Measurements from ENCODE around the gene TANC1.

Gene TANC1

DNA sequence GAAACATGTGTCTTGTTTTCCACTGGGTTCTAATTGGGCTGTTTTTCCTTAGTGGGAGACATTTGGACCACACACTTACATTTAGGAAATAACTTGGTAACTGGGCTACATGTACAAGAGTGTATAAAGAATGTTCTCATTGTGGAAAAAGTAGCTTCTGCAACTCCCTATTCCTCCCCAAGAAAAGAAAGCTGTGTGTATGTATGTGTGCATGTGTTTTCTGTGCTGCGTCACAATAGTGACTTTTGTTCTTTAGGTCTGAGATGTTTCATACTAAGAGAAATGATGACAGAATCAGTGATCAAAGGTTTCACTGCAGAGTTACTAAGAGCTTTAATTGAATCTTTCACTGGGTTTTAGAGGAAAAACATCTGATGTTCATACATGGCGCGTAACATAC lies 82.7 kb downstream of the TANC1 start:
- Mint-ChIP-seq H3K4me1 (peaks cover 86% of the 10 kb centered on the region), H3K27ac (no peak overlapping the region), H3K36me3 (ENCODE audit: low read depth) (peaks cover 37% of the 10 kb centered on the region), H3K4me3 (no peak overlapping the region), H3K27me3 (ENCODE audit: low read depth, poor library complexity) (peaks cover 3% of the 10 kb centered on the region), H3K9me3 (no peaks in the 10 kb centered on the region)
- TF ChIP-seq, protein P1, sequence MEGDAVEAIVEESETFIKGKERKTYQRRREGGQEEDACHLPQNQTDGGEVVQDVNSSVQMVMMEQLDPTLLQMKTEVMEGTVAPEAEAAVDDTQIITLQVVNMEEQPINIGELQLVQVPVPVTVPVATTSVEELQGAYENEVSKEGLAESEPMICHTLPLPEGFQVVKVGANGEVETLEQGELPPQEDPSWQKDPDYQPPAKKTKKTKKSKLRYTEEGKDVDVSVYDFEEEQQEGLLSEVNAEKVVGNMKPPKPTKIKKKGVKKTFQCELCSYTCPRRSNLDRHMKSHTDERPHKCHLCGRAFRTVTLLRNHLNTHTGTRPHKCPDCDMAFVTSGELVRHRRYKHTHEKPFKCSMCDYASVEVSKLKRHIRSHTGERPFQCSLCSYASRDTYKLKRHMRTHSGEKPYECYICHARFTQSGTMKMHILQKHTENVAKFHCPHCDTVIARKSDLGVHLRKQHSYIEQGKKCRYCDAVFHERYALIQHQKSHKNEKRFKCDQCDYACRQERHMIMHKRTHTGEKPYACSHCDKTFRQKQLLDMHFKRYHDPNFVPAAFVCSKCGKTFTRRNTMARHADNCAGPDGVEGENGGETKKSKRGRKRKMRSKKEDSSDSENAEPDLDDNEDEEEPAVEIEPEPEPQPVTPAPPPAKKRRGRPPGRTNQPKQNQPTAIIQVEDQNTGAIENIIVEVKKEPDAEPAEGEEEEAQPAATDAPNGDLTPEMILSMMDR (IDR thresholded peaks at IDR 0.05): no peak
- no peak for DNase-seq

DNA sequence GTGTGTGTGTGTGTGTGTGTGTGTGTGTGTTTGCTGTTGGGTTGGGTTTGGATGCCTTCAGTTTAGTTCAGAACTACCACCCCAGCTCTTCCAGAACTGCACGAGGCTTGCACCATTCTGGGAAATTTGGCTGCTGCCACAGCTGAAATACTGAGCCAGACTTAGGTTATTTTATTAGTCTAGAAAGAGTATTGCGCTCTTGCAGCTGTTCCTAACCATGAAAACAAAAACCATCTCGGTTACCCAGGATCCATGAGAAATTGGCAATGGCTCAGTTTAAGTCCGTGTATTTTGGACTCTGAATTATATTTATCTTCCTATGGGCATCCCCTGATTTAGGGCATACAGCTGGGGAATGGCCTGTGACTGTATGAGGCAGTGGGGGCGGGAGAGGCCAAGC lies 83.2 kb downstream of the TANC1 start:
- Mint-ChIP-seq H3K4me1 (peaks cover 81% of the 10 kb centered on the region), H3K36me3 (ENCODE audit: low read depth) (peaks cover 37% of the 10 kb centered on the region), H3K4me3 (no peak overlapping the region), H3K9me3 (no peaks in the 10 kb centered on the region), H3K27me3 (ENCODE audit: low read depth, poor library complexity) (peaks cover 3% of the 10 kb centered on the region), H3K27ac (peak overlapping the region; percentile 31)
- DNase-seq: no peak
- TF ChIP-seq, protein P1 (IDR thresholded peaks at IDR 0.05): no peak

DNA sequence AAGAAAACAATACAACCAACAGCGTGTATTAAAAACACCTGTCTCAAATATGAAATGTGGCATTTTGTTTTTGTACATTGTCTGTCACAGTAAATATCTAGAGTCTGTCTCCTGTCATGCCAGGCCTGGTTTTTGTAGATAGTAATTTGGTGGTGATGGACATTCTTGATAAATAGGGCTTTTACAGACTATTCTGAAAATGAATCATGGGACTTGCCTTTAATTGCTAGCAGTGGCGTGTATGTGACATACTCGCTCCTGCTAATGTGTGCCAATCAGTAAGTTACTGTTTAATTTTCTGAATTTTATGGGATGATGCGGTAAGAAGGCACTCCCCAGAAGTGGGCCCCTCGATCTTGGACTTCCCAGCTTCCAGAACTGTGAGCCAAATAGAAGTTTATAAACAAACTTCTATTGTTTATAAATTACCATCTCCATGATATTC lies 83.7 kb downstream of the TANC1 start:
- peaks cover 3% of the 10 kb centered on the region for H3K27me3 Mint-ChIP-seq (ENCODE audit: low read depth, poor library complexity)
- H3K36me3 Mint-ChIP-seq (ENCODE audit: low read depth): peaks cover 35% of the 10 kb centered on the region
- H3K4me1 Mint-ChIP-seq: peaks cover 77% of the 10 kb centered on the region
- H3K4me3 Mint-ChIP-seq: no peak overlapping the region
- H3K27ac Mint-ChIP-seq: peak overlapping the region; percentile 31
- no peak for DNase-seq
- TF ChIP-seq, protein P1 (IDR thresholded peaks at IDR 0.05): no peak
- no peaks in the 10 kb centered on the region for H3K9me3 Mint-ChIP-seq

DNA sequence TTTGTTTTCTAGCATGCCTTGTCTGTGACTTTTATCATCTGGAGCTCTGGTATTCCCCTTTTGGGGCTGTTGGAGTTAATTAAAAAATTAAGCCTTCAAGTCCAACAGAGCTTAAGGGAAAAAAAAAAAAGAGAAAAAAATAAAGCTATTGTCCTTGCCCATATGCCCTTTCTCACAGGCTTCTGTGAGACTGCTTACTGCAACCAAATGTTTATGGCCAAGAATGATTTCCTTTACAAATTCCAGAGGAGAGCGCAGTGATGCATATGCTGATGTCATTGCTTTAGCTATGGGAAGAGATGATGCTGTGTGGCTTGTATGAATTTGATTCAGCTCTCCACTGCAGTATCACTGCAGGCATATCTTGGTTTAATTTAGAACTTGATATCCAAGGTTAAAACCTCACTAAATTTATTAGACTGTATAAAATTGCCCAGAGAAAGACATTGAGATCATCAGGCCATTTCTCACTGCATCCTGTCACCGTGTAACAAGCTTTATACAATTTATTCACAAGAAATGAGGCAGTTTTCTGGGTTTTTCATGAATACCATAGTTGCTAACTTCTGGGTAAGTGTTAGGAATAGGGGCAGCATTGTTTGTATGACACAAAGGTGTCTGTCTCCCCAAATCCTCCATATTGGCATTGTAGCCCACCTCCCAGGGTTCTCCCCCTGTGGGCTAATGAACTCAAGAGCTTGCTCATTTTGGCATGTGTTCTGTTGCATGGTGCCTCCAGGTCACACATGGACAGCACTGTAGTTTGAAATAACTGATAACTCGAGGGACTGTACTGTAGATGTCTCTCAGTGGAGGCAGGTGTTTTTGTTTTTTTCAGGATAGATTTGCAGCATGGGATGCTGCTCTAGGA lies 85.0 kb downstream of the TANC1 start:
- Mint-ChIP-seq H3K9me3 (no peaks in the 10 kb centered on the region), H3K4me1 (peaks cover 77% of the 10 kb centered on the region), H3K27ac (no peak overlapping the region), H3K4me3 (no peak overlapping the region), H3K36me3 (ENCODE audit: low read depth) (peaks cover 25% of the 10 kb centered on the region), H3K27me3 (ENCODE audit: low read depth, poor library complexity) (peaks cover 3% of the 10 kb centered on the region)
- TF ChIP-seq, protein P1 (IDR thresholded peaks at IDR 0.05): no peak
- DNase-seq: no peak

DNA sequence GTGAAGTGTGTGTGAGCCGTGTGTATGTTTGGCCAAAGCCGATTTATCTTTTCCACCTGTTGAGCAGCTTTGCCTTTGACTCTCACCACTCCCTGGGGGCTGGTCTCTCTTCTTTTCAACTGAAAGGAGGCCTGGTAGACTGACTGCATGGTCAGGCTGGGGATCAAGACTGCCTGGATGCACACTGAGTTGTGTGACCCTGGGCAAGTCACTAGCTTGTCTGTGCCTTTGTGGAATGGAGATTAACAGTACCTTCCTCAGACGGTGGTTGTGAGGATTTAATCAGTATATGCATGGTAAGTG lies 85.5 kb downstream of the TANC1 start:
- Mint-ChIP-seq H3K27me3 (ENCODE audit: low read depth, poor library complexity) (peaks cover 3% of the 10 kb centered on the region), H3K4me3 (no peak overlapping the region), H3K27ac (no peak overlapping the region), H3K36me3 (ENCODE audit: low read depth) (peaks cover 20% of the 10 kb centered on the region), H3K9me3 (no peaks in the 10 kb centered on the region), H3K4me1 (peaks cover 75% of the 10 kb centered on the region)
- TF ChIP-seq, protein P1 (IDR thresholded peaks at IDR 0.05): no peak
- no peak for DNase-seq

DNA sequence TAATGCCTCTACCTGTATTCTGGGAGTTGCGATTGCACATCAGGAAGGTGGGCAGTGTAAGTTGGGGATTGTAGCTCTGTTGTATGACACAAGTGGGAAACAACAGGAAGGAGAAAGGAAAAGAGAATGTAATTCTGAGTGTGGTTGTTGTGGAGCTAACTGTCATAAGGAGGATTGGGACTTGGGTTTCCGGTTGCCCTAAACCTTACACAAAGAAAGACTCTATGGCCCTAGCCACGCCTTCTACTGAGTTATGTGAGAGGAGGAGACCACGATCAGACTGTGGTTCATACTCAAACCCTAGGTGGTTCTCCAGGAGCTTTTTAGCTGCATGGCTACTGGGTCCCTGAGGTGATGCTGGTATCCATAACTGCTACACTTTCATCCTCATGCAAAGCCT lies 86.5 kb downstream of the TANC1 start:
- H3K4me3 Mint-ChIP-seq: no peak overlapping the region
- DNase-seq: no peak
- H3K27ac Mint-ChIP-seq: peak overlapping the region; percentile 36
- peaks cover 17% of the 10 kb centered on the region for H3K36me3 Mint-ChIP-seq (ENCODE audit: low read depth)
- H3K9me3 Mint-ChIP-seq: no peaks in the 10 kb centered on the region
- peaks cover 76% of the 10 kb centered on the region for H3K4me1 Mint-ChIP-seq
- TF ChIP-seq, protein P1 (IDR thresholded peaks at IDR 0.05): no peak
- H3K27me3 Mint-ChIP-seq (ENCODE audit: low read depth, poor library complexity): no peaks in the 10 kb centered on the region
